ENCODE data around the gene CTAG1B.
"Not testable (repeated sequence)": the region's sequence is repeated elsewhere in the genome, so short reads cannot be mapped to it uniquely, and the experiment has no call there.

GRCh38 chrX:154630949-154631348, 11.9 kb upstream of the CTAG1B start:
- TF ChIP-seq CTCF (IDR thresholded peaks at IDR 0.05; ENCODE audit: insufficient read depth, low read length, poor library complexity, severe bottlenecking); EZH2phosphoT487 (conservative IDR thresholded peaks at IDR 0.05; ENCODE audit: low read length): not testable (repeated sequence)

All from SU-DHL-6 (cell line).